SK-N-SH (cell line): Measurements from ENCODE around the gene CD3D. TPM values are rescaled to one million over a fixed set of nuclear protein-coding genes. Genes with fewer than 3 reads are reported as not detected.

Experiments
- CTCF ChIA-PET: fragments of 300-600, 350-600 bp; formaldehyde crosslinking; extraction: SDS; loops from one replicate; lab custom pipeline; 2021; lab: Yijun Ruan, JAX
- POLR2A ChIA-PET: fragments of 350-600 bp; sonication (Branson Sonifier 250); formaldehyde crosslinking; extraction: SDS; loops from one replicate; lab custom pipeline; 2020; ENCODE audit warnings: antibody characterized with exemption, inconsistent platforms; lab: Yijun Ruan, JAX
- DNase-seq: peaks from one replicate; pipeline ENCODE4 v3.0.0; 2012
- H2AFZ ChIP-seq: fragments of 200-600 bp; sonication (generic); 2 replicates; pipeline ENCODE4 v1.8.1; 2016; ENCODE audit warnings: antibody characterized with exemption, mild to moderate bottlenecking, low read depth
- H3F3A ChIP-seq: fragments of 200-600 bp; sonication (generic); replicated peaks from 2 replicates; pipeline ENCODE3; 2016; ENCODE audit warnings: antibody characterized with exemption, mild to moderate bottlenecking; ENCODE audit not compliant: insufficient read depth
- H3K27ac ChIP-seq, 2 experiments: fragments of 200-500 bp in 1 of 2; fragments of 200-600 bp in 1 of 2; sonication (Bioruptor generic) in 1 of 2; sonication (generic), shearing (Covaris generic) in 1 of 2; 2 replicates each; pipeline versions ENCODE4 v1.5.1 to v1.6.1; 2014 to 2016; ENCODE audit warnings: low read depth in 2 of 2, inconsistent platforms in 1 of 2, low read length in 1 of 2, mild to moderate bottlenecking in 1 of 2, mixed read lengths in 1 of 2
- H3K27me3 ChIP-seq: fragments of 200-600 bp; sonication (generic), shearing (Covaris generic); 2 replicates; pipeline ENCODE4 v1.6.1; 2016; ENCODE audit warnings: mixed run types; ENCODE audit not compliant: insufficient read depth
- H3K36me3 ChIP-seq, 2 experiments: fragments of 200-500 bp in 1 of 2; fragments of 200-600 bp in 1 of 2; sonication (Bioruptor generic) in 1 of 2; sonication (generic) in 1 of 2; replicated peaks in 1 of 2; 2 replicates each; pipeline versions ENCODE3 to v1.5.1; 2014 to 2016; ENCODE audit warnings: low read length in 1 of 2, mild to moderate bottlenecking in 1 of 2; ENCODE audit not compliant: insufficient read depth in 2 of 2, control insufficient read depth in 1 of 2
- H3K4me1 ChIP-seq, 2 experiments: fragments of 200-500 bp in 1 of 2; fragments of 200-600 bp in 1 of 2; sonication (Bioruptor generic) in 1 of 2; sonication (generic), shearing (Covaris generic) in 1 of 2; 2 replicates each; pipeline versions ENCODE4 v1.5.1 to v1.6.1; 2014 to 2016; ENCODE audit warnings: low read depth in 1 of 2, low read length in 1 of 2, mixed run types in 1 of 2; ENCODE audit not compliant: insufficient read depth in 2 of 2, control insufficient read depth in 1 of 2
- H3K4me2 ChIP-seq: fragments of 200-600 bp; sonication (generic), shearing (Covaris generic); 2 replicates; pipeline ENCODE4 v1.6.1; 2017; ENCODE audit warnings: mixed run types
- H3K4me3 ChIP-seq, 2 experiments: fragments of 200-500 bp in 1 of 2; fragments of 200-600 bp in 1 of 2; sonication (Bioruptor generic) in 1 of 2; sonication (generic), shearing (Covaris generic) in 1 of 2; 2 replicates each; pipeline versions ENCODE4 v1.5.1 to v1.8.1; 2014 to 2016; ENCODE audit warnings: low read depth in 2 of 2, inconsistent platforms in 1 of 2, low read length in 1 of 2, mild to moderate bottlenecking in 1 of 2, mixed read lengths in 1 of 2, moderate library complexity in 1 of 2
- H3K79me2 ChIP-seq: fragments of 200-600 bp; sonication (generic); 2 replicates; pipeline ENCODE4 v1.8.1; 2017; ENCODE audit warnings: mild to moderate bottlenecking; ENCODE audit not compliant: insufficient read depth
- H3K9ac ChIP-seq: fragments of 200-600 bp; sonication (generic); 2 replicates; pipeline ENCODE4 v1.6.1; 2017; ENCODE audit warnings: mixed run types
- H3K9me2 ChIP-seq: fragments of 200-600 bp; sonication (generic); 2 replicates; pipeline ENCODE4 v1.6.1; 2017; ENCODE audit warnings: mixed run types
- H3K9me3 ChIP-seq: fragments of 200-600 bp; sonication (generic); 2 replicates; pipeline ENCODE4 v1.6.1; 2017; ENCODE audit warnings: mixed run types, mild to moderate bottlenecking, moderate library complexity
- H4K20me1 ChIP-seq: fragments of 200-600 bp; sonication (generic); 2 replicates; pipeline ENCODE4 v1.6.1; 2017; ENCODE audit warnings: mild to moderate bottlenecking, mixed run types; ENCODE audit not compliant: insufficient read depth
- EP300 ChIP-seq, 2 experiments: IDR thresholded peaks; 2 replicates each; pipeline versions ENCODE4 v1.4.0 to v1.6.1; 2012; ENCODE audit warnings: borderline replicate concordance in 1 of 2, low read depth in 1 of 2, low read length in 1 of 2
- FOSL2 ChIP-seq: IDR thresholded peaks from 2 replicates; pipeline ENCODE4 v1.4.0; 2012; ENCODE audit warnings: low read depth, mild to moderate bottlenecking, moderate library complexity, borderline replicate concordance
- FOXJ3 ChIP-seq: sonication (generic); formaldehyde crosslinking; IDR thresholded peaks from 2 replicates; pipeline ENCODE4 v1.5.1; 2020; ENCODE audit warnings: mild to moderate bottlenecking, missing genetic modification reagents
- FOXM1 ChIP-seq: IDR thresholded peaks from 2 replicates; pipeline ENCODE4 v1.4.0; 2012; ENCODE audit warnings: low read depth, mild to moderate bottlenecking
- GATA2 ChIP-seq: sonication (generic); formaldehyde crosslinking; IDR thresholded peaks from 2 replicates; pipeline ENCODE4 v1.5.0; 2020; ENCODE audit warnings: mild to moderate bottlenecking, missing genetic modification reagents
- JUND ChIP-seq: IDR thresholded peaks from 2 replicates; pipeline ENCODE4 v1.4.0; 2012
- MXI1 ChIP-seq: IDR thresholded peaks from 2 replicates; pipeline ENCODE4 v1.6.1; 2012; ENCODE audit warnings: mild to moderate bottlenecking, low read depth, low read length, improper control_type of control experiment
- NRF1 ChIP-seq: IDR thresholded peaks from 2 replicates; pipeline ENCODE4 v1.6.1; 2012; ENCODE audit warnings: low read depth, mild to moderate bottlenecking, low read length
- RCOR1 ChIP-seq: fragments of 150-350 bp; IDR thresholded peaks from 2 replicates; pipeline ENCODE4 v1.6.1; 2017; ENCODE audit warnings: antibody characterized with exemption, low read length
- RXRA ChIP-seq: IDR thresholded peaks from 2 replicates; pipeline ENCODE4 v1.4.0; 2012; ENCODE audit warnings: low read depth, mild to moderate bottlenecking, borderline replicate concordance
- TCF12 ChIP-seq: IDR thresholded peaks from 2 replicates; pipeline ENCODE4 v1.4.0; 2012
- TEAD4 ChIP-seq: IDR thresholded peaks from 2 replicates; pipeline ENCODE4 v1.4.0; 2012; ENCODE audit warnings: mild to moderate bottlenecking, borderline replicate concordance; ENCODE audit not compliant: insufficient read depth
- YY1 ChIP-seq: IDR thresholded peaks from 2 replicates; pipeline ENCODE4 v1.4.0; 2012; ENCODE audit warnings: low read depth, mild to moderate bottlenecking
- WGBS: methylation state at CpG from one replicate; pipeline ENCODE4 v1.1.6; 2017; ENCODE audit warnings: low lambda C conversion rate; 5-methylcytosine and 5-hydroxymethylcytosine counted together
- polyA plus RNA-seq, 3 experiments: library from polyadenylated mRNA; depleted of rRNA; stranded (reverse); fragments of >200 nt; gene quantifications; 2 replicates each; pipeline ENCODE4 v1.2.3, GENCODE V29; 2012
- TF ChIP-seq, protein P1 (sequence below): fragments of 150-350 bp; IDR thresholded peaks from 2 replicates; pipeline ENCODE4 v1.6.1; 2017; ENCODE audit warnings: antibody characterized with exemption, low read length, low read depth, borderline replicate concordance
- TF ChIP-seq, protein P2 (sequence below): fragments of 200-600 bp; sonication (generic); IDR thresholded peaks from 2 replicates; pipeline ENCODE4 v1.6.1; 2017; ENCODE audit warnings: antibody characterized with exemption, mild to moderate bottlenecking, moderate library complexity
- TF ChIP-seq, protein P3 (sequence below): IDR thresholded peaks from 2 replicates; pipeline ENCODE4 v1.4.0; 2012; ENCODE audit warnings: low read depth, borderline replicate concordance
- TF ChIP-seq, protein P4 (sequence below): fragments of 150-350 bp; IDR thresholded peaks from 2 replicates; pipeline ENCODE4 v1.6.1; 2016; ENCODE audit warnings: mild to moderate bottlenecking, low read depth, low read length

The CD3D gene
- polyA plus RNA-seq, 1 of the 3 experiments (the other 2 are of a cell fraction) = 0.44 TPM

DNA sequence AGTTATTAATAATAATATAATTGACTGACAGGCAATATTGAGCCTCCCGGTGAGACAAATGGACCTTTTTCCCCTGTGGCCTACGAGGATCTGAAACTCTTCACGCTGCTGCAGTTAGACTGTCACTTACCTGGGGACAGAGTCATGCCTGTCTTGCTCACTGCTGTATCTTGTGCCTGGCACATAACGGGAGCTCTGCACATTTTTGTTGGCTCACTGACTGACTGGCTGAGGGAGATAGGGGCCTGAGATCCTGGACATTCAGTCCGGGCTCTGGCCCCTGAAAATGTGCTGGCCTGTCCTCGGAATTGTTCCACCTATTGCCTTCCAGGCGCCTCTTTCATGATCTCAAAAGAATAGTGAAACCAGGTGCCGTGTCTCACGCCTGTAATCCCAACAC, 743 bp upstream of the CD3D start:
- no peaks in the 10 kb centered on the region for H3K9me3 ChIP-seq
- peaks cover 13% of the 10 kb centered on the region; the same call in 1 of the 2 replicates for H3K27me3 ChIP-seq
- ChIA-PET CTCF (interaction anchor here (1.1 kb wide), 1 partner anchor 10 kb away, joined by 3 read pairs; no protein-coding TSS in a partner anchor), POLR2A (no interaction called here)
- WGBS = 11% methylated on average over 7 of the region's 9 CpGs
- H3K9ac ChIP-seq = no peak overlapping the region
- TF ChIP-seq, protein P1, sequence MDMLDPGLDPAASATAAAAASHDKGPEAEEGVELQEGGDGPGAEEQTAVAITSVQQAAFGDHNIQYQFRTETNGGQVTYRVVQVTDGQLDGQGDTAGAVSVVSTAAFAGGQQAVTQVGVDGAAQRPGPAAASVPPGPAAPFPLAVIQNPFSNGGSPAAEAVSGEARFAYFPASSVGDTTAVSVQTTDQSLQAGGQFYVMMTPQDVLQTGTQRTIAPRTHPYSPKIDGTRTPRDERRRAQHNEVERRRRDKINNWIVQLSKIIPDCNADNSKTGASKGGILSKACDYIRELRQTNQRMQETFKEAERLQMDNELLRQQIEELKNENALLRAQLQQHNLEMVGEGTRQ = no peak
- TF ChIP-seq FOXJ3 (CRISPR knock-in tag) = no peak
- TF ChIP-seq RXRA = no peak
- TF ChIP-seq FOSL2 = no peak
- TF ChIP-seq MXI1 = no peak
- TF ChIP-seq, protein P2, sequence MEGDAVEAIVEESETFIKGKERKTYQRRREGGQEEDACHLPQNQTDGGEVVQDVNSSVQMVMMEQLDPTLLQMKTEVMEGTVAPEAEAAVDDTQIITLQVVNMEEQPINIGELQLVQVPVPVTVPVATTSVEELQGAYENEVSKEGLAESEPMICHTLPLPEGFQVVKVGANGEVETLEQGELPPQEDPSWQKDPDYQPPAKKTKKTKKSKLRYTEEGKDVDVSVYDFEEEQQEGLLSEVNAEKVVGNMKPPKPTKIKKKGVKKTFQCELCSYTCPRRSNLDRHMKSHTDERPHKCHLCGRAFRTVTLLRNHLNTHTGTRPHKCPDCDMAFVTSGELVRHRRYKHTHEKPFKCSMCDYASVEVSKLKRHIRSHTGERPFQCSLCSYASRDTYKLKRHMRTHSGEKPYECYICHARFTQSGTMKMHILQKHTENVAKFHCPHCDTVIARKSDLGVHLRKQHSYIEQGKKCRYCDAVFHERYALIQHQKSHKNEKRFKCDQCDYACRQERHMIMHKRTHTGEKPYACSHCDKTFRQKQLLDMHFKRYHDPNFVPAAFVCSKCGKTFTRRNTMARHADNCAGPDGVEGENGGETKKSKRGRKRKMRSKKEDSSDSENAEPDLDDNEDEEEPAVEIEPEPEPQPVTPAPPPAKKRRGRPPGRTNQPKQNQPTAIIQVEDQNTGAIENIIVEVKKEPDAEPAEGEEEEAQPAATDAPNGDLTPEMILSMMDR = no peak
- no peak for TF ChIP-seq GATA2
- TF ChIP-seq, protein P3, sequence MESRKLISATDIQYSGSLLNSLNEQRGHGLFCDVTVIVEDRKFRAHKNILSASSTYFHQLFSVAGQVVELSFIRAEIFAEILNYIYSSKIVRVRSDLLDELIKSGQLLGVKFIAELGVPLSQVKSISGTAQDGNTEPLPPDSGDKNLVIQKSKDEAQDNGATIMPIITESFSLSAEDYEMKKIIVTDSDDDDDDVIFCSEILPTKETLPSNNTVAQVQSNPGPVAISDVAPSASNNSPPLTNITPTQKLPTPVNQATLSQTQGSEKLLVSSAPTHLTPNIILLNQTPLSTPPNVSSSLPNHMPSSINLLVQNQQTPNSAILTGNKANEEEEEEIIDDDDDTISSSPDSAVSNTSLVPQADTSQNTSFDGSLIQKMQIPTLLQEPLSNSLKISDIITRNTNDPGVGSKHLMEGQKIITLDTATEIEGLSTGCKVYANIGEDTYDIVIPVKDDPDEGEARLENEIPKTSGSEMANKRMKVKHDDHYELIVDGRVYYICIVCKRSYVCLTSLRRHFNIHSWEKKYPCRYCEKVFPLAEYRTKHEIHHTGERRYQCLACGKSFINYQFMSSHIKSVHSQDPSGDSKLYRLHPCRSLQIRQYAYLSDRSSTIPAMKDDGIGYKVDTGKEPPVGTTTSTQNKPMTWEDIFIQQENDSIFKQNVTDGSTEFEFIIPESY = no peak
- TF ChIP-seq NRF1 = no peak
- TF ChIP-seq FOXM1 = no peak
- TF ChIP-seq RCOR1 = no peak
- TF ChIP-seq TEAD4 = no peak
- no peak for TF ChIP-seq TCF12
- no peak for TF ChIP-seq YY1
- no peak for TF ChIP-seq EP300 (IDR thresholded peaks at IDR 0.05; ENCODE audit: borderline replicate concordance in 1 of 2, low read depth in 1 of 2, low read length in 1 of 2)
- TF ChIP-seq, protein P4, sequence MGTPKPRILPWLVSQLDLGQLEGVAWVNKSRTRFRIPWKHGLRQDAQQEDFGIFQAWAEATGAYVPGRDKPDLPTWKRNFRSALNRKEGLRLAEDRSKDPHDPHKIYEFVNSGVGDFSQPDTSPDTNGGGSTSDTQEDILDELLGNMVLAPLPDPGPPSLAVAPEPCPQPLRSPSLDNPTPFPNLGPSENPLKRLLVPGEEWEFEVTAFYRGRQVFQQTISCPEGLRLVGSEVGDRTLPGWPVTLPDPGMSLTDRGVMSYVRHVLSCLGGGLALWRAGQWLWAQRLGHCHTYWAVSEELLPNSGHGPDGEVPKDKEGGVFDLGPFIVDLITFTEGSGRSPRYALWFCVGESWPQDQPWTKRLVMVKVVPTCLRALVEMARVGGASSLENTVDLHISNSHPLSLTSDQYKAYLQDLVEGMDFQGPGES = no peak
- no peak for TF ChIP-seq JUND
- no peak overlapping the region for H3K4me3 ChIP-seq
- no peak for DNase-seq
- no peaks in the 10 kb centered on the region for H3K9me2 ChIP-seq
- no peak overlapping the region for H3K4me2 ChIP-seq
- no peaks in the 10 kb centered on the region for H3F3A ChIP-seq
- H3K79me2 ChIP-seq = no peaks in the 10 kb centered on the region
- no peaks in the 10 kb centered on the region for H4K20me1 ChIP-seq
- H3K27ac ChIP-seq = no peak overlapping the region
- no peaks in the 10 kb centered on the region for H3K4me1 ChIP-seq
- no peak overlapping the region for H2AFZ ChIP-seq
- H3K36me3 ChIP-seq = no peaks in the 10 kb centered on the region
